SKM-1 treated with dmso at 0.1 percent for 144 hours (cell line): ENCODE results near the gene OR5I1.
"Not testable (repeated sequence)": the region's sequence is repeated elsewhere in the genome, so short reads cannot be mapped to it uniquely, and the experiment has no call there.

Experiments
- DNase-seq: peaks from one replicate; lab custom pipeline; 2025; ENCODE audit not compliant: unreplicated experiment; lab: John Stamatoyannopoulos, UW

Gene OR5I1

DNA sequence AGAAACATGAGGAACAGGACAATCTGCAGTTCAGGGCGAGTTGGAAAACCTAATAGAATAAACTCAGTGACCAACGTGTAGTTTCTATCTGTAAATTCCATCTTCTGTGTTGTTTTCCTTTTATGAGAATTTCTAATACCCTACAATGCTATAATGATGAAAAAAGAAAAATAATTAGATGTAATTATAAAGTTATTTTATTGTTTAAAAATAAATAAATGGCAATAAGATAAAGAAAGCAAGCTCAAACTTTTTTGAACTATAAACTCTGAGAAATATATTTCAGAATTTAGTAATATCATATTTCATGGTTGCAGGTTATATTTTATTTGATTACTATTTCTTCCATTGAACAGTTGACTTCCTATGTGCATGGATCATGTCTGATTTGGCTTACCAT is at the start of gene OR5I1:
OR5I1 (minus strand) TSS at position 101 of the 400 bp plus-strand sequence; CDS start at position 101, 0 bp downstream.
- no peak for DNase-seq

DNA sequence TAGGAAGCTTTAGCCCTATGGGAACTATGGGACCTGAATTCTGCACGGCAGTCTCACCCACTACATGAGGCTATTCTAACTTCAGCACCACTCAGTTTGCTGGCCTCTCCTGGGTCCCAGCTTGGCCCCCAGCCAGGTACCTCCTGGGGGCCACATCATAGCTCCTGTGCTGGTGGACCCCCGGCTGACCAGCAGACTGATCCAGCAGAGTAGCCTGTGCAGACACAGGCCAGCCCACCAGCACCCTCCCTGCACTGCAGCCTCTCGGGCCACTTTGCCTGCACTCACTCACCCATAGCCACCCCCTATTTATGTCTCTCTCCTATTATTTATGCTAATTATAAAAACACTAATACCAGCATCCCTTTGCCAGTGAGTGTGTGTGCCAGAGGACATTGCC is 34.7 kb upstream of the OR5I1 start:
- DNase-seq = no peak

DNA sequence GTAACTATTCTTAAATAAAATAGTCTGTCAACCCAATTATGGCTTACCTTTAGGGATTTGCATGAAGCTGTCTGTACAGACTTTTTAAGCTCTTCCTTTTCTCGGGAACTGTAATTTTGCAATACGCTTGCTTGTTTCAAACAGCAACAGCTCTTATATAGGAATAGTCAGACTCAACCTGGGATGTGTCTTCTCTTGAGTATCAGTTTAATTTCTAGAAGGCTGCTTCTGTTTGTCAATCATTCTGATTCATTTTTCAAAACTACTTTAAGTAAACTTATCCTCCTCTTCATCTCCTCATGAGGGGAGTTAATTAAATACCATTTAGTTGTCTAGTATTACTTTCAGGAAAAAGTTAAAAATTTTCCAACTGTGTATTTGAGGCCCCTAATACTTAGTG is 33.6 kb upstream of the OR5I1 start, which contains the start of gene OR10AG1:
OR10AG1 (minus strand) TSS at position 101 of the 400 bp plus-strand sequence; CDS start at position 63, 38 bp downstream.
- no peak for DNase-seq

DNA sequence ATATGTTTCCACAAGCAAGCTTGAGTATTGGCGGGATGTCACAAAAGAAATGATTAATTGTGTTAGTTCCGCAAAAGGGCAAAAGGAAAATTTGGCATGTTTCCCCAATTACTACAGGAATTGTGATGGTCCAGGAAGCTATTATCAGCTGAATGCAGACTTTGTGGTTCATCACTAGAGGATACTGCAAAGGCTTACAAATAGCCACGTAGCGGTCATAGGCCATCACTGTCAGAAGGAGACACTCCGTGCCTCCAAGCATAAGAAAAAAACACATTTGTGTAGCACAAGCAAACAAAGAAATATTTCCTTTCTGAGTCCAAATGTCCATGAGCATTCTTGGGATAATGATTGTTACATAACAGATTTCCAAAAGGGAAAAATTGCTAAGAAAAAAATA is 31.7 kb upstream of the OR5I1 start:
- no peak for DNase-seq

DNA sequence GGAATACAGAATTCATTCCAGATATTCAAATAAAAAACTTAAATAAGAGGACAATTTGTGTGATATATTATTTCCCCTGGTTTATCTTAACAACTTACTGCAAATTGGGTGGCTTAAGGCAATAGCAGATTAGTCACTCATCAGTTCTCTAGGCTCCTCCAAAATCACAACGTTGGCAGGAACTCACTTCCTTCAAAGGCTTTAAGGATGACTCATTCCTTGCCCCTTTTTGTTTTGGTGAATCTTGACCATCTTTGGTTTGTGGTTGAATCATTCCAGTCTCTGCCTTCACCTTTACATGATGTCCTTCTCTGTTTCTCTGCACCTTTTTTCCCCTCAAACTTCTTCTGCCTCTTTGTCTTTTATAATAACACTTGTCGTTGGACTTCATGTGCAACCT is 30.2 kb upstream of the OR5I1 start:
- DNase-seq = no peak

DNA sequence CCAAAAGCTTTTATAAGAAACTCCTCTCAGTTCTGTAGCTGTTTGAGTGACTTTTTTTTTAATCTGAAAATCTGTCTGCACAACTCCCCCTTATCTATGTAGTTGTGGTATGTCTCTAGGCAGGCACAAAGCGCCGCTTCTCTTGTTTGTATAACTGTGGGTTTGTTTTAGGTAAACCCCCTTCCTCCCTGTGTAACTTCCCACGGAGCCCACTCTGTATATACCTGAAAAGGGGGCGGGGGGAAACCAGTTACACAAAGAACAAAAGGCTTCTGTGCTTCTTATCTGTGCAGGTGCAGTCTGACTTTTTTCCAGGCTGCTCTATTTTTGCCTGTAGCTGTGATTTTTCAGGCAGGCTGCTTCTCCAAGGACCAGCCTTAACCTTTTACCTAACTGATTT is 20.3 kb upstream of the OR5I1 start:
- DNase-seq = no peak

DNA sequence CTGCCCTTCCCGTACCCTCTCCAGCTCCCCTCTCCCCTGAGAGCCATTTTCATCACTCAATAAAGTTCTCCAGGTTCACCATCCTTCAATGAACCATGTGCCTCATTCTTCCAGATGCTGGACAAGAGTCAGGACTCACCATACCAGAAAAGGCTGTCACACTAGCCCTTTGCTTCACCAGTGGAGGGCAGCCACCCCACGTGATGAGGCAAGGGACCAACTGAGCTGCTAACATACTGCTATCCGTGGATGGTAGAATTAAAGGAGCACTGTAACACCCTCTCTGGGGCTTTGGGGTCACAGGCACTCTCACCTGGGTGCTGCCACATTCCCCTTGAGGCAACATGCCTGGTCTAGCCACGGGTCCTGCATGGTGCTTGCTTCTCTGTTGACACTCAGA is 13.1 kb upstream of the OR5I1 start:
- DNase-seq = no peak

DNA sequence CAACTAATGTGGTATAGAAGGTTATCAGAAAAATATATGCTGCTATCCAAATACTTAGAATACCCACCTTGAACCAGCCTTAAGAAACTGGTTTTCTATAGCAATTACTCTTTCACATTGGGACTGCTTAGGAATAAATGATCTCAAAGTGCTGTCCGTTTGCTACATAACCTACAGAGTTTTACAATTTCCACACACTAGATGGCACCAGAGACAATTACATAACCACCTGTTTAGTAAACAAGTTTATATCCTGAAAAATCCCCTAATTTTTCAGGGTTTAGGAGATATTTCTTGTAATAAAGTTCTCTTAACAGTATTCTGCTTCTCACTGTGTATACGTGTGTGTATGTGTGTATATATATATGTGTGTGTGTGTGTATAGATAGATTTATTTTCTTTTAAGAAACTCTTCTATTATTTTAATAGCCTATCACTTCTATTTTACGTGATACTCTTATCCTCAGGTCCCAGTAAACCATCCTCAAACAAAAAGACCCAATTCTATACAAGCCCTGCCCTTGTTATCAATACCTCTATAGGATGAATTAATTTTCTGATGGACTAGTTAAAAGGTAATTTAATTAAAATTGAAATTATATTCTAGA is 6.7 kb upstream of the OR5I1 start:
- DNase-seq = no peak

DNA sequence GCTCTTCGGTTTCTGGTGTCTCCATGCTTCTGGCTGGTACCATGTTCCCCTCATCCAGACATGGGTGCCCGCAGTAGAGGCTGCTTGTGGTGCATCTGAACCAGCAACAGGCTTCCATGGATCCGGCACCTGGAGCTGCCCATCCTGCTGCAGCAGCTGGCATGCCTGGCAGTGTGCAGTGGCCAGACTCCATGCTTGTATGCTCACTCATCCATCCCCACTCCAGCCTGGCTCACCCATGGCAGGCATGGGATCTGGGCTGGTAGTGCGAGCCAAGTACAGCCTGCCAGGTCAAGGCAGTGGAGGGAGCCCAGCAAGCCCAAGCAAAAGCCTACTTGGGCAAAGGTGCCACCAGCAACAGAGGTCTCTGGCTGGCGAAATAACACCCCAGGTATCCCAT is 15.7 kb downstream of the OR5I1 start:
- DNase-seq = no peak

DNA sequence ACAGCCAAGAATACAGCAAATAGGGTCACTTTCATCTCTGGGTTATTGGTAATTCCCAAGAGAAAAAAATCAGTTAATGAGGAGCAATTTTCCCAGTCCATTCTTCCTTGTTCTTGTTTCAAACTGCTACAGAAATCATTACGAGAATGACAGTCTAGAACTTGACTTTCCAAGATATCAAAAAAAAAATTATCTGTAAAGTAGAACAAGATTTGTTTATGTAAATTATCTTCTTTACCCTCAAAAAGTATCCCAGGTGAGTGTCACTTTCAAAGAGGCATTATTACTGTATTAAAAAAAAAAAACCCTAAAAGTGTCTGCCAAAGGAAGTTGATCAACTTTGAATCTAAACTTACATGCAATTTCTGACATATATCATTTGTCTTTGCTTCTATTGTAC is 21.7 kb downstream of the OR5I1 start, which contains the start of gene OR5W2:
OR5W2 (minus strand) TSS at position 101 of the 400 bp plus-strand sequence; CDS start at position 101, 0 bp downstream.
- DNase-seq = no peak

DNA sequence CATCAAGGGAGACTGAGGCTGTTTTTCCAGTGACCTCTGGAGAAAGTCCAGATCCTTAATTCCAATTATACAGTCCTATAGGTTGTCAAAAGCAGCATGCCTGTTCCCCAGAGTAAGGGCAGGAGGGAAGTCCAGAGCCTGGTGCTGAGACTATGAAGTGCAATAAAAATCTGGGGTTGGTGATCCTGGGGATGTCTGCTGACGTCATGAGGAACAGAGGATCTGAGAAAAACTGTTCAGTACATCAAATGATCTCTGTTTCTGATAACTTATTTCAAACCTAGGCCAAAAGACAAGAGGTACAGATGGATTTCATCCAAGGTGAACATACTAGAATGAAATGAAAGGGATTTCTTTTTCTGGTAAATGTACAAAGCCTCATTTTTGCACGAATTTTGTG is 33.9 kb downstream of the OR5I1 start:
- DNase-seq = no peak

DNA sequence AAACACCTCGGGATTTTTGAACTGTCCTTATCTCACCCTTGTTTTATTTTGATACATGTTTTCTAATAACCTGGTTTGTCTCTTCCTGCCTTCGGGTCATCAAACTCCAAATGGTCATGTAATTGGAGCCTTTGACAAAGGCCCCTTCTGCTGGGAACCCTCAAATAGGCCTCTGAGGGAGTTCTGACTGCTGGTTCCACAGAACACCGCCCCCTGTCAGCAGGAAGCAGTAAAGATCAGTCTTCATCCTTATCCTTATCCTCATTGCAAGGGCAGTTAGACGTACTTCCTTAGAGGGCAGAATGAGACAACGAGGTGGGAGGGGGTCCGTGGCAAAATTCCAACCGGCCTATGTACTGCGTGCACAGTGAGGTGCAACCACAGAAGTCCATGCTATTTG is 41.0 kb downstream of the OR5I1 start:
- no peak for DNase-seq

DNA sequence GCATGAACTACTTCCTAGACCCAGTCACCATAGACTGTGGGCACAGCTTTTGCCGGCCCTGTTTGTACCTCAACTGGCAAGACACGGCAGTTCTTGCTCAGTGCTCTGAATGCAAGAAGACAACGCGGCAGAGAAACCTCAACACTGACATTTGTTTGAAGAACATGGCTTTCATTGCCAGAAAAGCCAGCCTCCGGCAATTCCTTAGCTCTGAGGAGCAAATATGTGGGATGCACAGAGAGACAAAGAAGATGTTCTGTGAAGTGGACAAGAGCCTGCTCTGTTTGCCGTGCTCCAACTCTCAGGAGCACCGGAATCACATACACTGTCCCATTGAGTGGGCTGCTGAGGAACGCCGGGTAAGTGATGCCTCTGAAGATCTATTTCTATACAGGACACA is 50.7 kb downstream of the OR5I1 start:
- DNase-seq = not testable (repeated sequence)
